22Rv1 (cell line): ENCODE data around the gene GUF1.
A peak's percentile ranks its signal among the peaks of the same experiment; 100 is the strongest.
"Not testable (repeated sequence)": the region's sequence is repeated elsewhere in the genome, so short reads cannot be mapped to it uniquely, and the experiment has no call there.

ENCODE experiments used
- H3K27ac ChIP-seq: fragments of 450-650 bp; 2 replicates; pipeline ENCODE4 v1.5.1; 2017
- CTCF ChIP-seq: fragments of 450-650 bp; IDR thresholded peaks from 2 replicates; pipeline ENCODE4 v1.5.1; 2017; ENCODE audit warnings: mild to moderate bottlenecking
- ZFX ChIP-seq: fragments of 450-650 bp; IDR thresholded peaks from 2 replicates; pipeline ENCODE4 v1.6.1; 2017; ENCODE audit warnings: antibody characterized with exemption, borderline replicate concordance

The GUF1 gene

GRCh38 chr4:44725726-44726037 is 47.5 kb downstream of the GUF1 start:
- peak overlapping the region; percentile 75 for H3K27ac ChIP-seq
- no peak for TF ChIP-seq ZFX
- no peak for TF ChIP-seq CTCF

DNA sequence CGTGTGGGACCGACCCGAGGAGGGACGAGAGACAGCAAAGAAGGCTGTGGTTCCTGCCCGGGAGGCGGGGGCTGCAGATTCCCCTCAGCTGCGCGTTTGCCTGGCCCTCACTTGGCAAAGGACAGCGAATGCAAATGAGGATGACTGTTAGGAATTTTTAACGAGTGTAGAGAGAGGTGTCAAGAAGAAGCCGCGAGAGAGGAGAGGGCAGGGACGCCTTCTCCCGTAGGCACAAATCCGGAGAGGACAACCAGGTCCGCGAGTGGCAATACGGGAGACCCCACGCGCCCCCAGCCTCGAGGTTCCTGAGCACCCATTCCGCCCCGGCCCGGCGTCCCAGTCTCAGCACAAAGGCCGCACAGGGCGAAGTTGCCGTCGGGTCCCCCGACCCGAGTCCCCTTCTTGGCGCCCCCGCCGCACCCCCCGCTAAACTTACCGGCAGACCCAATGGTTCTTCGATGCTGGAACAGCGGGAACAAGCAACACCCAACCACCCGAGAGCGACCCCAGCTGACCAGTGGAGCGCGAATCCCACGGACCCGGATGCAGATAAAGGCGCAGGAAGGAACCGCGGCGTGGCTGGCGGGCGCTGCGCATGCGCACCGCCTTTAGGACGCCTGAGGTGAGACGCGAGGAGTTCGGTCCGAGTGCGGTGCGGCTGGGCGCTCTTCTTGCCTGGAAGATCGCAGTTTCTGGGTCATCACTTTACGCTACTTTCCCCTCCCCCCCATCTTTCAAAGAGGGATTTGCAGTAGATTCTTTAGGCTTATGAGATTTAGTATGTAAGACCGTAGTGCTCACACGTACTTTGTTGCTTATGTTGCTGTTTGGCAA is 48.0 kb downstream of the GUF1 start, which contains the start of gene GNPDA2:
Gene GNPDA2 (minus strand): TSS at position 519 of the 834 bp plus-strand sequence. CDS start 4,349 bp downstream, outside the sequence.
- no peak for TF ChIP-seq ZFX
- TF ChIP-seq CTCF, result peak; percentile 41
- peak within 1 kb of the TSS; percentile 75 for H3K27ac ChIP-seq

- no peak overlapping the region for H3K27ac ChIP-seq
- TF ChIP-seq CTCF (no peak), ZFX (no peak)
Observed at GRCh38 chr4:44727471-44727870, 49.3 kb downstream of the GUF1 start.

DNA sequence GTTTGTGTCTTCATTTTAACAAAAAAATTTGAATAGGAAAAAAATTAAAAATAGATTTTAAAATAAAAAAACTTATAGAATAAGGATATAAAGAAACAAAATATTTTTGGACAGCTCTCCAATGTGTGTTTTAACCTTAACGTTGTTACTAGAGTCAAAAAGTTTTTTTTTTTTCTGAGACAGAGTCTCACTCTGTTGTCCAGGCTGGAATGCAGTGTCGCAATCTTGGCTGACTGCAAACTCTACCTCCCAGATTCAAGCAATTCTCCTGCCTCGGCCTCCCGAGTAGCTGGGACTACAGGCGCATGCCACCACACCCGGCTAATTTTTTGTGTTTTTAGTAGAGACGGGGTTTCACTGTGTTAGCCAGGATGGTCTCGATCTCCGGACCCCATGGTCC is 50.5 kb downstream of the GUF1 start:
- not testable (repeated sequence) for H3K27ac ChIP-seq

- no peak overlapping the region for H3K27ac ChIP-seq
- TF ChIP-seq CTCF, result no peak
- no peak for TF ChIP-seq ZFX
Observed at GRCh38 chr4:44736900-44737299, 58.7 kb downstream of the GUF1 start.

DNA sequence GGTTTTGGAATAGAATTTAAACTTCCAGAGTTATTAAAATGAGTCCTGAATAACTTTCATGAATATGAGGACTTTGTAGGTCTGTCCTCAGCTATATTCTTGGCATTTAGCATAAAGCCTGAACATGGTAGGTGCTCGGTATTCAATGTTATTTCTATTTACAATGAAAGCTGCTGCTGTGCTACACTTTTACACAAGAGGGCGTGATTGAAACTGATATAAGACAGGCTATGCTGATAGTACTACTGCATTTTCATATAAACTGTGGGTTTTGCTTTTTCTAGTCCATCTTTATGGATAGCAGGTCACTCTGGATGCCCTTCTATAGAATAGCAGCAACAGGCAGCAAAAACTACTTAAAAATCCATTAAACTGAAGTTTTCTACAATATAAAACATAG is 60.4 kb downstream of the GUF1 start:
- TF ChIP-seq ZFX (no peak), CTCF (peak; percentile 63)
- no peak overlapping the region for H3K27ac ChIP-seq

DNA sequence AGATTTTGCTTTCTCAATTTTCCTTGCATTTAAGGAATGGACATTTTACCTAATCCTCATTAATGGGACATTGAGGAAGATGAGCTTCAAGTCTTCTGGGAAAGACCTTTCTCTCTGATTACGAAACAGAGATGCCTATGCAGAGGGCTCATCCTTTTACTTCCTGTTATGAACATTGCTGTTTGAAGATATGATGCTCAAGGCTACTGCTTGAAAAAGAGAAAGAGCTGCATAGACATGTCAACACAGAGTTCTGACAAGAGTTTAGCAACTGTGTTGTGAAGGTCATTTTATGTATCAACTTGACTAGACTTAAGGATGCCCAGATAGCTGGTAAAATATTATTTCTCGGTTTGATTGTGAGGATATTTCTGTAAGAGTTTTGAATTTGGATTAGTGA is 62.0 kb downstream of the GUF1 start:
- H3K27ac ChIP-seq, result no peak overlapping the region
- TF ChIP-seq ZFX (no peak), CTCF (no peak)
